GM18519 (cell line): ENCODE measurements around the gene CRACR2B.
A peak's percentile ranks its signal among the peaks of the same experiment; 100 is the strongest.

Source experiments
- ATAC-seq: cut with Tn5 transposase; IDR thresholded peaks from one replicate; pipeline ENCODE4 v1.9.1; 2021; ENCODE audit warnings: mild to moderate bottlenecking, moderate library complexity; ENCODE audit not compliant: unreplicated experiment, low FRiP score

The CRACR2B gene

GRCh38 chr11:837189-837989, 9.7 kb downstream of the CRACR2B start:
- no peak for ATAC-seq

GRCh38 chr11:837990-838307, 10.2 kb downstream of the CRACR2B start:
- ATAC-seq: no peak

DNA sequence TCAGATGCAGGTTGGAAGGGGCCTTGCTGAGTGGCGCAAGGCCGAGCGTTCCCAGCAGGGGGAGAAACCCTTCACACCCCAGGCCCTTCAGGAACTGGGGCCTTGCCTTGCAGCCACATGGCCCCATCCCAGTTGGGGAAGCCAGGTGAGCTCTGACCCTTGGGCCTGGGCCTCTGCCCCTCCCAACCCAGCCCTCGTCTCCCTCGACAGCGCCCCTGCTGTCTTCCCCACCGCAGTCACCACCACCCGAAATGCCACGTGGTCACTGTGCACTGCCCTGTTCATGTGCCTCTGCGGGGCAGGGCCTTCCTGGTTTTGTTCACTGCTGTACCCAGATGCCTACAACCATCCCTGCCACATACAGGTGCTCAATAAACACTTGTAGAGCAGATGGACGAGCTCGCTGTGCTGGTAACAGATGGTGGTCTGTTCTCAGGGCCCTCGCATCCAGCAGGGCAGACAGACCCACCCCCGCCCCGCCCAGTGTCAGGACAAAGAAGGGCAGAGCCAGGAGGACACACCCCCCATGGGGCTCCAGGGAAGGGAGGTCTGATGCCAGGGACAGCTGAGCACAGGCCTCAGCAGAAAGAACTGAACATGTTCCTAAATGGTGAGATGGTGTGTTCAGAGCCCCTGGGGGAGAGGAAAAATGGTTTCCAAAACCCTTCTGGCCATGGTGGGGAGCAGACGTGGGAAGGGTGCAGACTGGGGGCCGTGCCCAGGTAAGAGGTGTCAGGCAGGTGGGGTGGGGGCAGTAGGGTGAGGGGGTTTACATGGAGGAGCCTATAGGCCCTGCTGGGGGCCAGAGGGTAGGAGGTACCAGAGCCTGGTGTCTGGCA, 10.9 kb downstream of the CRACR2B start:
- ATAC-seq: no peak

DNA sequence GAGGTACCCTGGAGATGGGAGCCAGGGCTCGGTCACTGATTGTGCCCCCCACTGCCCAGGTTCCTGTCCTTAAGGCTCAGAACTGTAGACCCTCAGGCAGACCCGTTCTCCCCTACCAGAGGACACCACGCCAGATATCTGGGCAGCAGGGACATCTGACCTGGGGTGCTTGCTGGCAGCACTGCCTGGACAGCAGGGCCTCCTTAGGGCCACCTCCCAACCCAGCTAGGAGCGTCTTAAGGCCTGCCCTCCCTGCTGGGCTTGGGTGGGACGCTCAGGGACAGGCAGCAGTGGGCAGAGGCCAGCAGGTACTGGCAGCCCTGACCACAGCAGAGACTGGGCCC, 11.5 kb downstream of the CRACR2B start:
- no peak for ATAC-seq

DNA sequence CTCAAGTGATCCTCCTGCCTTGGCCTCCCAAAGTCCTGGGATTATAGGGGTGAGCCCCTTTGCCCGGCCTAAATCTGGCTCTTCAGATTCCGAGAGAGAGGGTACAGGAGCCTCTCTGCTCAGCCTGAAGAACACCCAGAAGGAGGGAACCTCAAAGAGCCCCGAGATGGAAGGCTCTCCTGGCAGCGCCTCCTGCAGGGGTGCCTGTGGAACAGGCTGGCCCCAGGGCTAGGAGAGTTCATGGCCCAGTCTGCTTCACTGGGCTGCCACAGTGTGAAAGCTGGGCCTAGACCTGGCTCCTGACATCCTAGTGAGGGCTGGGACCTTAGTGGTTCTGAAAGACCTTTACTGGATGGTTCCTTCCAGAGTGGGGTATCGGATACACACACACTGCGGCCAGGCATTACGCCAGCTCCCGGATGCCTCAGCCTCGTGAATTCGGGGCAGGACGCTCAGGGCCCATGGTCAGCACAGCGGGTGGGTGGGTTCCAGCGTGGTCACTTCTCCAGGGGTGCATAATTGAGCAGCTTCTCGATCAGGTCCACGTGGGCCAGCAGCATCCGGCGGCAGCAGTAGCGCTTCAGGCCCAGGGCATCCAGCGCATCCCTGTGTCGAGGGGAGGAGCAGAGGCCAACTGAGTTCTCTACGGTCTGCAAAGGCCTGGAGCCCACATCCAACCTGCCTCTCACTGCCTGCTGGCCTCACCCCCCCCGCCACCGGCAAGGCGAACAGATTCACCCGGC, 12.3 kb downstream of the CRACR2B start:
- ATAC-seq: no peak

- ATAC-seq: no peak
Observed at GRCh38 chr11:841981-842369, 14.3 kb downstream of the CRACR2B start.

DNA sequence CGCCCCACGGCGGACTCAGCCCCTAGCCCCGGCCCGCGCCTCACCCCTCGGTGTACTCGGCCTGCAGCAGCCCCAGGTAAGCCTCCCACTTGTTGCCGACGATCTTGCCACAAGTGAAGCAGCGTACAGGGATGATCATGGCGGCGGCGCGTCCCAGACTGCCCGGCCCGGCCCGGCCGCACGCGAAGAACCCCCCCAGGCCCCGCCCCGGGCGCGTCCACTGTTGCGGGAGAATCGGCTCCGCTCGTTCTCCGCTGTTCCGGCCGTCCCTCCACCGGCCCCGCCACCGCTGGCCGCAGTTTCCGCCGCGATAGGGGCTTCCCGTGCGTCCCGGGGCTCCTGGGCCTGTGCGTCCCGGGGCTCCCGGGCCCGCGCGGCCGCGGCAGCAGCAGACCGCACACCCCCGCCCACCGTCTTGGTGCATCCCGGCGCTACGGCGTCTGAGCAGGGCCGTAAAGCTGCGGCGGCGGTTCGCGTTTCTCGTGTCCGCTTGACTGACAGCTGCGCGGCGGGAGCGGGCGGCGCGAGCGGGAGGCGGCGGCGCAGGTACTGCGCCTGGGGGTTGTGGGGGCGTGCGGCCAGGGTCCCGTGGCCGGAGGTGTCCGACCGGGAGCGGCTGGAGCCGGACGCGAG, 14.8 kb downstream of the CRACR2B start, which contains the start of the genes POLR2L and TSPAN4:
Gene POLR2L (minus strand): TSS at position 160 of the 633 bp plus-strand sequence. CDS start 21 bp downstream, at position 139.
Gene TSPAN4 (plus strand): TSS at position 483 of the 633 bp plus-strand sequence. CDS start 7,453 bp downstream, outside the sequence.
- ATAC-seq: peak; percentile 46

- ATAC-seq: no peak
Observed at GRCh38 chr11:843086-843734, 15.5 kb downstream of the CRACR2B start.

DNA sequence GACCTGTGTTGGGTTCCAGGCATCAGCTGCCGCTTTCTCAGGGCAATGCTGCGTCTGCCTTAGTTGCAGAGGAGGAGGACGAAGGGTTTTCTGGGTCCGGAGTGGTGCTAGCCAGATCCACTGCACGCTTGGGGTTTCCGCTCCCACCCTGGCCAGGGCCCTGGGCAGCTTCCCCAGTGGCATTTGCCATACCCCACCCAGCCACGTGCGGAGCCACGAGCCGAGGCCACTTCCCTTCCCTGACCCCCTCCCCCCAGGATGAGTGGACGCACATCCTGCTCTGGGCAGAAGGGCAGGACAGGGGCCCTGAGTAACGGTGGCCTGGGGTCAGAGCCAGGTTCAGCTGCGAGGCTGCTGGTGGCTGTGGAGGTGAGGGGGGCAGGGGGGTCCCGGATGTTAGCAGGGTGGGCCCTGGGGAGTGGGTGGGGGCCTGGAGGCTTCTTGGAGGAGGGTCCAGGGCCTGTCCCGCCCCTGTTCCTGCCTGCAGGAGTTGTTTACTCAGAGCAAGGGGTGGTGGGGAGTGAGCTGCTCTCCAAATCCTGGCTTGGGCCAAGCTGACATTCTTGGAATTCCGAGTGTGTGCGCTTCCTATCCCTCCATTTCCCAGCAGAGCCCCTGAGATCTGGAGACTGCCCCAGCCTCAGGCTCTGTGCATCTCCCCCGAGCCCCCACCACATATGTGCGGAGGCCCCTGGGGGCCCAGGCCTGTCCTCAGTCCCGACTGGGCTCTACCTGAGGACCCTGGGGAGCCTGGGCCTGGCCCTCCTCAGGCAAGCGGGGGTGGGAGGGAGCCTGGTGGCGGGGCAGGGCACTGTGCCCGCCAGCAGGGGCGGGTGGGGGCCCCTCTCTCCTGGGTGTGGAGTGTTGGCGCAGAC, 16.3 kb downstream of the CRACR2B start:
- ATAC-seq: no peak

GRCh38 chr11:844693-845644, 17.2 kb downstream of the CRACR2B start:
- no peak for ATAC-seq

DNA sequence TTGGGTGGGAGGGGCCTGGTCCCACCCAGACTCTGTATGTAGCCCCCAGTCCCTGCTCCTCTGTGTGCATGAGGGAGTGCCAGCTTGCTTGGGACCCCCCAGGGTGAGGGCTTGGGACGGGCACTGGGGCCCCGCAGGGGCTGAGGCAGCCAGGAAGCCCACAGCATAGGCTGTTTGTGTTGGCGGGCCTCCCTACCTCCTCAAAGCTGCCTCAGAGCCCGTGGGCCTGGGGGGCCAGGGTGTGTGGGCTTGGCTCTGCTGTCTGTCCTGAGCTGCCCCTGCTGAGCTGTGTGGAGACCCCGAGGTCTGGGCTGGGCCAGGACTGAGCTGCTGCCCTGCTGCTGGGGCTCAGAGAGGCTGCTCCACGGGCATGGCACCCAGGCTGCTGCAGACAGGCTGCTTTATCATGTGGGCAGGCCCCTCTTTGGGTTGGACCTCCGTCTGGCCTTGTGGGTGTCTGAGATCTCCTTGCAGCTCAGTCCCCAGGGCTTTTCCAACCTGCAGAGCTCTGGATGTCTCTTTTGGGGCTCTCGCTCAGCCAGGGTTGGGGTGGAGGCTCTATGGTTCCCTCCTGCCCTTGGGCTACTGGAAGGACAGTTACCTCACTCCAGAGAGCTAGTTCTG, 18.3 kb downstream of the CRACR2B start:
- no peak for ATAC-seq

DNA sequence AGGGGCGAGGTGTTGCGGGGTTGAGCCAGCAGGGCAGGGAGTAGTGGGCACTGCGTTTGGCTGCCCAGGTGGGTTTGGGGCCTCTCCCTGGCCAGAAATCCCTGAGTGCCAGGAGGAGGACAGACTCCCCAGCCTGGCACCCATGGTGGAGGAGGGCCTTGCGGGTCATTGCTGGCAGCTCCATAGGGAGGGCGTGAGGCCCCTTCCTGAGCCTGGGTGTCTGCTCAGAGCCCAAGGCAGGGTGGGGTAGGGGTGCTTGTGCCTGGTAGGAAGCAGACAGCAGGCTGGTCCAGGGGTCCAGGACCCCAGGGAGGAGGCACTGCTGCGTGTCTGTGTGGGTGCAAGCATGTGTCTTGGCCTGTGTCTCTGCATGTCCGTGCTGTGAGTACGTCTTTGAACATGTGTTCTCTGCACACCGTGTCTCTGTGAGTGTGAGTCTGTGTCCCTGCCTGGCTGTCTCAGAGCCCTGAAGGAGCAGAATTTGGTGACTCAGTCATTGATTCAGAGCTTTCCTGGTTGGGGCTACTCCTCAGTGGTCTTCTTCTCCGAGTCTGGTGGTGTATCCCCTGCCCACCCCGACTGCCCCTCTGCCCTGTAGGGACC, 18.9 kb downstream of the CRACR2B start:
- ATAC-seq: no peak

GRCh38 chr11:847876-848275, 20.2 kb downstream of the CRACR2B start:
- ATAC-seq: no peak

- ATAC-seq: no peak
Observed at GRCh38 chr11:848380-848931, 20.7 kb downstream of the CRACR2B start.

- no peak for ATAC-seq
Observed at GRCh38 chr11:849104-849824, 21.5 kb downstream of the CRACR2B start.
